ENCODE results near the gene LRGUK.

Gene LRGUK

GRCh38 chr7:134098072-134098471 lies 29.1 kb upstream of the LRGUK start:
- Histone ChIP-seq H3K9me3 (ENCODE audit: control insufficient read depth, insufficient read depth, low read depth, low read length) (no peaks in the 10 kb centered on the region), H3K4me3 (ENCODE audit: low read depth, low read length) (no peak overlapping the region), H3K27ac (ENCODE audit: extremely low read depth, low read depth, low read length) (no peak overlapping the region), H3K36me3 (ENCODE audit: control insufficient read depth in 2 of 2, insufficient read depth in 1 of 2, low read length in 2 of 2) (no peaks in the 10 kb centered on the region), H3K4me1 (ENCODE audit: control insufficient read depth, insufficient read depth, low read length) (no peaks in the 10 kb centered on the region)
- ChIA-PET CTCF (interaction anchor here (0.6 to 0.7 kb wide), 2 partner anchors 25 to 359 kb away, joined by 3 to 5 read pairs; no protein-coding TSS in a partner anchor), POLR2A (no interaction called here)
- TF ChIP-seq ZNF501 (tag by site-specific recombination; IDR thresholded peaks at IDR 0.05) (no peak), ZNF148 (tag by site-specific recombination; IDR thresholded peaks at IDR 0.05; ENCODE audit: borderline replicate concordance) (no peak), ZNF488 (tag by site-specific recombination; IDR thresholded peaks at IDR 0.05) (no peak), ZNF791 (tag by site-specific recombination; IDR thresholded peaks at IDR 0.05) (no peak), ZNF114 (tag by site-specific recombination; IDR thresholded peaks at IDR 0.05) (no peak), ZBTB21 (tag by site-specific recombination; IDR thresholded peaks at IDR 0.05) (0 out of 2 replicates have a peak, but pooled peaks have one; percentile 18)

GRCh38 chr7:134101716-134102115 lies 25.4 kb upstream of the LRGUK start:
- H3K27ac ChIP-seq (ENCODE audit: extremely low read depth, low read depth, low read length): no peak overlapping the region
- no peaks in the 10 kb centered on the region for H3K36me3 ChIP-seq (ENCODE audit: control insufficient read depth in 2 of 2, insufficient read depth in 1 of 2, low read length in 2 of 2)
- POLR2A ChIA-PET: no interaction called here
- CTCF ChIA-PET: no interaction called here
- H3K9me3 ChIP-seq (ENCODE audit: control insufficient read depth, insufficient read depth, low read depth, low read length): no peaks in the 10 kb centered on the region
- H3K4me3 ChIP-seq (ENCODE audit: low read depth, low read length): no peak overlapping the region
- TF ChIP-seq KLF10 (tag by site-specific recombination; IDR thresholded peaks at IDR 0.05) (no peak), ZNF146 (tag by site-specific recombination; IDR thresholded peaks at IDR 0.05) (no peak), ZNF747 (tag by site-specific recombination; IDR thresholded peaks at IDR 0.05) (no peak), ZNF701 (tag by site-specific recombination; IDR thresholded peaks at IDR 0.05) (no peak)
- H3K4me1 ChIP-seq (ENCODE audit: control insufficient read depth, insufficient read depth, low read length): no peaks in the 10 kb centered on the region

- Histone ChIP-seq H3K27ac (ENCODE audit: extremely low read depth, low read depth, low read length) (no peak overlapping the region), H3K36me3 (ENCODE audit: control insufficient read depth in 2 of 2, insufficient read depth in 1 of 2, low read length in 2 of 2) (no peaks in the 10 kb centered on the region), H3K9me3 (ENCODE audit: control insufficient read depth, insufficient read depth, low read depth, low read length) (no peaks in the 10 kb centered on the region), H3K4me1 (ENCODE audit: control insufficient read depth, insufficient read depth, low read length) (no peaks in the 10 kb centered on the region), H3K4me3 (ENCODE audit: low read depth, low read length) (no peak overlapping the region)
- CTCF ChIA-PET: no interaction called here
- POLR2A ChIA-PET: no interaction called here
- TF ChIP-seq ZNF221 (tag by site-specific recombination; IDR thresholded peaks at IDR 0.05; ENCODE audit: borderline replicate concordance): no peak
- TF ChIP-seq KLF7 (tag by site-specific recombination; IDR thresholded peaks at IDR 0.05; ENCODE audit: borderline replicate concordance): no peak
- TF ChIP-seq ZNF10 (tag by site-specific recombination; IDR thresholded peaks at IDR 0.05): no peak
- TF ChIP-seq FEZF1 (tag by site-specific recombination; IDR thresholded peaks at IDR 0.05): no peak
- TF ChIP-seq ZNF280C (tag by site-specific recombination; IDR thresholded peaks at IDR 0.05): no peak
- no peak for TF ChIP-seq ZNF19 (tag by site-specific recombination; IDR thresholded peaks at IDR 0.05; ENCODE audit: low read depth)
- TF ChIP-seq ZNF239 (tag by site-specific recombination; IDR thresholded peaks at IDR 0.05): no peak
- no peak for TF ChIP-seq ZNF18 (tag by site-specific recombination; IDR thresholded peaks at IDR 0.05)
- no peak for TF ChIP-seq SCRT1 (tag by site-specific recombination; IDR thresholded peaks at IDR 0.05; ENCODE audit: borderline replicate concordance)
- TF ChIP-seq GLIS1 (tag by site-specific recombination; IDR thresholded peaks at IDR 0.05): no peak
- no peak for TF ChIP-seq ZFP3 (tag by site-specific recombination; IDR thresholded peaks at IDR 0.05; ENCODE audit: low read depth)
- TF ChIP-seq GLI4 (tag by site-specific recombination; IDR thresholded peaks at IDR 0.05): no peak
- no peak for TF ChIP-seq YY1 (tag by site-specific recombination; IDR thresholded peaks at IDR 0.05)
- no peak for TF ChIP-seq ZSCAN23 (tag by site-specific recombination; IDR thresholded peaks at IDR 0.05)
- TF ChIP-seq MEIS1 (CRISPR knock-in tag; IDR thresholded peaks at IDR 0.05; ENCODE audit: borderline replicate concordance): no peak
- no peak for TF ChIP-seq KLF10 (tag by site-specific recombination; IDR thresholded peaks at IDR 0.05)
- no peak for TF ChIP-seq HOXD13 (CRISPR knock-in tag; IDR thresholded peaks at IDR 0.05; ENCODE audit: borderline replicate concordance)
- no peak for TF ChIP-seq ZNF175 (tag by site-specific recombination; IDR thresholded peaks at IDR 0.05)
- TF ChIP-seq KLF8 (tag by site-specific recombination; IDR thresholded peaks at IDR 0.05): no peak
Observed at GRCh38 chr7:134104166-134104565, 23.0 kb upstream of the LRGUK start.

Data from HEK293 (cell line).